BE2C (cell line): ENCODE results near the gene PSAPL1.

ENCODE experiments used
- DNase-seq: peaks from one replicate; pipeline ENCODE4 v3.0.0-alpha.2; 2020
- H3K27me3 ChIP-seq: fragments of 250-450 bp; sonication (Bioruptor Pico); 2 replicates; pipeline ENCODE4 v1.5.1; 2020; ENCODE audit warnings: mild to moderate bottlenecking
- H3K36me3 ChIP-seq: fragments of 250-450 bp; sonication (Bioruptor Pico); 2 replicates; pipeline ENCODE4 v1.5.1; 2020; ENCODE audit warnings: mild to moderate bottlenecking
- H3K4me1 ChIP-seq: fragments of 250-450 bp; sonication (Bioruptor Pico); 2 replicates; pipeline ENCODE4 v1.5.1; 2020
- H3K4me3 ChIP-seq: 2 replicates; pipeline ENCODE4 v1.5.1; 2011; ENCODE audit warnings: low read depth, low read length
- H3K9me3 ChIP-seq: fragments of 250-450 bp; sonication (Bioruptor Pico); 2 replicates; pipeline ENCODE4 v1.5.1; 2020
- TF ChIP-seq, protein P1 (sequence below): IDR thresholded peaks from 2 replicates; pipeline ENCODE4 v1.5.1; 2012; ENCODE audit warnings: mild to moderate bottlenecking, low read depth, low read length

PSAPL1 gene

DNA sequence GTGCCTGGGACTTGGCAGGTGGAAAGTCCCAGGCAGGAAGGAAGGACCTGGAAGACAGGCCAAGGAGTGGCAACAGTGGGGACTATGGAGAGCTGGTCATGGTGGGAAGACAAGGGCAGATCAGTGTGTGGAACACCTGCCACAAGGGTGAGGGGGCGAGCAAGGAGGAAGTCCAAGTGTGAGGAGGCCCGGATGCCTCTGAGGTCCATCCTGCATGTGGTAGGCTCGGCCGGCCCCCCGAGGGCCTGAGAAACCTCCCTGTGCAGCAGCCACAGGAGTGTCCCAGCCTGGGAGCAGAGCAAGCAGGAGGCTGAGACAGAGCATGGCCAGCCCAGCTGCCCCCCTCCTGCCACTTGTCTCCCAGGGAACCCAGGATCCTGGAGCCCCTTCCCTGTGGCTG lies 40.5 kb upstream of the PSAPL1 start:
- H3K9me3 ChIP-seq: no peaks in the 10 kb centered on the region
- TF ChIP-seq, protein P1, sequence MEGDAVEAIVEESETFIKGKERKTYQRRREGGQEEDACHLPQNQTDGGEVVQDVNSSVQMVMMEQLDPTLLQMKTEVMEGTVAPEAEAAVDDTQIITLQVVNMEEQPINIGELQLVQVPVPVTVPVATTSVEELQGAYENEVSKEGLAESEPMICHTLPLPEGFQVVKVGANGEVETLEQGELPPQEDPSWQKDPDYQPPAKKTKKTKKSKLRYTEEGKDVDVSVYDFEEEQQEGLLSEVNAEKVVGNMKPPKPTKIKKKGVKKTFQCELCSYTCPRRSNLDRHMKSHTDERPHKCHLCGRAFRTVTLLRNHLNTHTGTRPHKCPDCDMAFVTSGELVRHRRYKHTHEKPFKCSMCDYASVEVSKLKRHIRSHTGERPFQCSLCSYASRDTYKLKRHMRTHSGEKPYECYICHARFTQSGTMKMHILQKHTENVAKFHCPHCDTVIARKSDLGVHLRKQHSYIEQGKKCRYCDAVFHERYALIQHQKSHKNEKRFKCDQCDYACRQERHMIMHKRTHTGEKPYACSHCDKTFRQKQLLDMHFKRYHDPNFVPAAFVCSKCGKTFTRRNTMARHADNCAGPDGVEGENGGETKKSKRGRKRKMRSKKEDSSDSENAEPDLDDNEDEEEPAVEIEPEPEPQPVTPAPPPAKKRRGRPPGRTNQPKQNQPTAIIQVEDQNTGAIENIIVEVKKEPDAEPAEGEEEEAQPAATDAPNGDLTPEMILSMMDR: no peak
- H3K27me3 ChIP-seq: no peaks in the 10 kb centered on the region
- no peaks in the 10 kb centered on the region for H3K36me3 ChIP-seq
- no peaks in the 10 kb centered on the region for H3K4me1 ChIP-seq
- DNase-seq: no peak
- no peak overlapping the region for H3K4me3 ChIP-seq

DNA sequence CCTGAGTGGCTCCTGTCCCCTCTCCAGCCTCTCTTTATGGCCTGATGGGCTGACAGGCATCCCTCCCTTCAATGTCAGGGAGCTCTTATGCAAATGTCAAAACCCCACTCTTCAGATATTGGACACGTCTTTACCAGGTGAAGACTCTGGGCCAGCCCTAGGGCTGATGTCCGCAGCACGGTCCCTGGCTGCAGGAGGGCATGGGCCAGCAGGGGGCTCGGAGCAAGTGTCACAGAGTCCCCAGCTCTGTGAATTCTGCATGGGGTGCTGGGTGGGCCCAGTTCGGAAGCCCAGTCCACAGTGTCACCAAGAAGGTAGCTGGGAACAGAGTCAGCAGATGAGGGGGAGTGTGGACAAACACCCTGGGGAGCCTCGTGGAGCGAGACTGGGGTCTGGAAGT lies 39.6 kb upstream of the PSAPL1 start:
- Histone ChIP-seq H3K9me3 (no peaks in the 10 kb centered on the region), H3K27me3 (no peaks in the 10 kb centered on the region), H3K36me3 (no peaks in the 10 kb centered on the region), H3K4me1 (no peaks in the 10 kb centered on the region), H3K4me3 (no peak overlapping the region)
- no peak for DNase-seq
- TF ChIP-seq, protein P1: peak; percentile 24; the same call in 1 of the 2 replicates

DNA sequence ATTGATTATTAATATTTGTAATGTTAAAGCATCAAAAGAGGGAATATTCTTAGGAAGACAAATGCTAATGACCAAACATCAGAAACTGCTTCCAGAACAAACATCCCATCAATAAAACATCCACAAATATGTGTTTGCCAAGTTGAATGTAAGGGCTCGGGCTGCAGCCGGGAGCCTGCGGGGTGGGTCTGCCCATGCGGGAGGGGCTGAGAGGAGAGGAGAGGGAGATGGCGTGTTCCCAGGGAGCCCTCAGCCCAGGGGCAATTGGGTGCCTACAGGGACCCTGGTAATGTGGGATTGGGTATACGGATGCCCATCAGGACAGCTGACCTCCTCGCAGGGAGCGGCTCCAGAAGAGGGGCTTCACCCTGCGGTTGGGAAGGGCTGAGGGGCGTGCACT lies 38.4 kb upstream of the PSAPL1 start:
- Histone ChIP-seq H3K36me3 (no peaks in the 10 kb centered on the region), H3K9me3 (no peaks in the 10 kb centered on the region), H3K4me1 (no peaks in the 10 kb centered on the region), H3K4me3 (no peak overlapping the region), H3K27me3 (no peaks in the 10 kb centered on the region)
- no peak for DNase-seq
- TF ChIP-seq, protein P1: no peak

DNA sequence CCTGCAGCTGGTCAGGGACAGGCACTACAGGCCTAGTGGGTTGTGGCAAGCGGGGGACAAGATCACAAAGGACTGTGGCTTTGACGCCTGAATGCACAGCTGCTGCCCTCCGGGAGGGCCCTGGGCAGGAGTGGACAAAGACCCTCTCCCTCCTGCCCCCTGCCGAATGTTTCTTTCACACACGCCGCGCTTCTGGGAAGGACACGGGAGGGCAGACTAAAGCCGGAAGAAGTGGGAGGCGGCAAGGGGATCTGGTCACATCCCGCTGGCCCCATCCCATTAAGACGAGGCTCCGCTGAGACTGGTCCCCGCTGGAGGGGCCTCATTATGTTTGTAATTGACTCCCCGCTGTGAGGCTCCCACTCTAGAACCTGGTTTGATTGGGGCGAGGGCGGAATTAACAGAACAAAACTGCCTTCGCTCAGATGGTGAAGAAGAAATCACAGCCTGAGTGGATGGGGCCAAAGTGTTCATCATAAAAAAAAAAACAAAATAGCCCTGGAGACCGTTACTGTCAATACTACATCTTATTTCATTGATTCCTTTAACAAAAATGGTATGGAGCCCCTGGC lies 37.8 kb upstream of the PSAPL1 start:
- TF ChIP-seq, protein P1: no peak
- Histone ChIP-seq H3K36me3 (no peaks in the 10 kb centered on the region), H3K9me3 (no peaks in the 10 kb centered on the region), H3K4me1 (no peaks in the 10 kb centered on the region), H3K4me3 (no peak overlapping the region), H3K27me3 (no peaks in the 10 kb centered on the region)
- no peak for DNase-seq

DNA sequence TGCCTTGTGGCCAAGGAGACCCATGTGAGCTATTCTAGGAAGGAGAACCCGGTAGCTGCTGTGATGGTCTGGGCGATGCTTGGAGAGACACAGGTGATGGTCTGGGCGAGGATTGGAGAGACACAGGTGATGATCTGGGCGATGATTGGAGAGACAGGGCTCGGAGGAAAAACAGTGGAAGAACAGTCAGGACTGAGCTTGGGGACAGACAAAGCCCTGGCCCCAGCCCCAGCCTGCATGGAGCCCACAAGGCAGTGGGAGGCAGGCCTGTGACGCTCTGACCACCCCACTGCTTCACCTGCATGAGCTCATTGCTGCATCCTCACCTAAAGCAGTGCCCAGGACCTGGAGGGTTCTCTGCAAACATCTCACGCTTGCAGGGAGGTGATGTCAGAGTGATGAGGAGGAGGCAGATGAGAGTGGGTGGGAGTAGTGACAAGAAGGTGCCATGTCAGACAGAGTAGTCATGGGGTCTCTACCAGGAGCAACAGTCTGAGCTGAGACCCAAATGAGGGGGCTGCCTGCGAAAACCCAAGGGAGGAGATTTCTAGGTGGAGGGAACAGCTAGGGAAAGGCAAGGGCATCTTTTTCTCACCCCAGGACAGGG lies 35.9 kb upstream of the PSAPL1 start:
- no peak overlapping the region for H3K4me3 ChIP-seq
- TF ChIP-seq, protein P1: no peak
- H3K9me3 ChIP-seq: no peaks in the 10 kb centered on the region
- H3K36me3 ChIP-seq: no peaks in the 10 kb centered on the region
- DNase-seq: no peak
- no peaks in the 10 kb centered on the region for H3K27me3 ChIP-seq
- H3K4me1 ChIP-seq: no peaks in the 10 kb centered on the region

DNA sequence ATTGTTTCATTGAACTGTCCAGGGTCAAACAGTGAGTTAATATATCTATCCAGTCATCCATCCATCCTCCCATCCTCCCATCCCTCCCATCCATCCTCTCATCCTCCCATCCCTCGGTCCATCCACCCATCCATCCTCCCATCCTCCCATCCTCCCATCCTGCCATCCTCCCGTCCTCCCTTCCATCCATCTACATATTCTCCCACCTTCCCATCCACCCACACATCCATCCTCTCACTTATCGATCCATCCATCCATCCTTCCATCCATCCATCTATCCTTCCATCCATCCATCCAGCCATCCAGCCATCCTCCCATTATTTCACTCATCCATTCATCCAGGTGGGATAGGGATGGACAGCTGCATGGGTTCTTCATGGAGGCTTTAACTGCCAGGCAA lies 35.4 kb upstream of the PSAPL1 start:
- Histone ChIP-seq H3K4me3 (no peak overlapping the region), H3K4me1 (no peaks in the 10 kb centered on the region), H3K27me3 (no peaks in the 10 kb centered on the region), H3K9me3 (no peaks in the 10 kb centered on the region), H3K36me3 (no peaks in the 10 kb centered on the region)
- TF ChIP-seq, protein P1: no peak
- DNase-seq: no peak
